Muscle of back (tissue), 11 donors: Measurements from ENCODE around the gene HDAC3. TPM values are rescaled to one million over a fixed set of nuclear protein-coding genes. Genes with fewer than 3 reads are reported as not detected.
"Not testable (repeated sequence)": the region's sequence is repeated elsewhere in the genome, so short reads cannot be mapped to it uniquely, and the experiment has no call there.

Source experiments
- DNase-seq, 3 donors: peaks; one replicate each; pipeline versions ENCODE4 v3.0.0 to v3.0.0-alpha.2; 2013
- polyA plus RNA-seq, 10 donors: library from polyadenylated mRNA; unstranded; fragments of 120-200 nt; gene quantifications; one replicate each; pipeline ENCODE4 v1.2.1, GENCODE V29; 2013; ENCODE audit not compliant: insufficient read length in 10 of 10

The HDAC3 gene
- polyA plus RNA-seq, 10 donors: 42.3 to 60.5 (median 55.2) TPM

- no peak for DNase-seq
Observed at GRCh38 chr5:141636106-141636412, 590 bp downstream of the HDAC3 start.

- DNase-seq: no peak
Observed at GRCh38 chr5:141635646-141636045, 1.0 kb downstream of the HDAC3 start.

GRCh38 chr5:141634720-141635119 lies 1.9 kb downstream of the HDAC3 start:
- DNase-seq: no peak

- no peak for DNase-seq
Observed at GRCh38 chr5:141633871-141634561, 2.6 kb downstream of the HDAC3 start.

- DNase-seq: no peak
Observed at GRCh38 chr5:141632650-141633049, 4.0 kb downstream of the HDAC3 start.

GRCh38 chr5:141630570-141631140 lies 6.0 kb downstream of the HDAC3 start:
- no peak for DNase-seq

- no peak for DNase-seq
Observed at GRCh38 chr5:141628175-141628788, 8.4 kb downstream of the HDAC3 start.

GRCh38 chr5:141623611-141624010 lies 13.0 kb downstream of the HDAC3 start:
- peak in 1 of 3 donors; percentile 64 for DNase-seq

GRCh38 chr5:141623186-141623585 lies 13.5 kb downstream of the HDAC3 start:
- DNase-seq: peak in 1 of 3 donors; percentile 40

- DNase-seq: peak; percentile 95 to 98 (median 97)
Observed at GRCh38 chr5:141618804-141619554, 17.7 kb downstream of the HDAC3 start, which contains the start of gene DIAPH1. Gene DIAPH1 (minus strand): TSS chr5:141619000. CDS start chr5:141618914, 86 bp downstream.

GRCh38 chr5:141618030-141618803 lies 18.4 kb downstream of the HDAC3 start:
- DNase-seq: peak in 2 of 3 donors; percentile 46 to 71

- DNase-seq: peak in 1 of 3 donors; percentile 32
Observed at GRCh38 chr5:141617682-141618029, 19.0 kb downstream of the HDAC3 start.

GRCh38 chr5:141617128-141617527 lies 19.5 kb downstream of the HDAC3 start:
- DNase-seq: no peak

GRCh38 chr5:141615991-141616720 lies 20.5 kb downstream of the HDAC3 start:
- DNase-seq: no peak

GRCh38 chr5:141613344-141613743 lies 23.3 kb downstream of the HDAC3 start:
- no peak for DNase-seq

- no peak for DNase-seq
Observed at GRCh38 chr5:141611289-141611688, 25.4 kb downstream of the HDAC3 start.

- DNase-seq: not testable (repeated sequence)
Observed at GRCh38 chr5:141609921-141610320, 26.7 kb downstream of the HDAC3 start.

GRCh38 chr5:141609044-141609443 lies 27.6 kb downstream of the HDAC3 start:
- no peak for DNase-seq

- no peak for DNase-seq
Observed at GRCh38 chr5:141608557-141608956, 28.1 kb downstream of the HDAC3 start.

- no peak for DNase-seq
Observed at GRCh38 chr5:141608046-141608445, 28.6 kb downstream of the HDAC3 start.
